SK-N-SH (cell line): ENCODE data around the gene RNF13. TPM values are rescaled to one million over a fixed set of nuclear protein-coding genes. Genes with fewer than 3 reads are reported as not detected.
"Not testable (repeated sequence)": the region's sequence is repeated elsewhere in the genome, so short reads cannot be mapped to it uniquely, and the experiment has no call there.

Source experiments
- CTCF ChIA-PET: fragments of 300-600, 350-600 bp; formaldehyde crosslinking; extraction: SDS; loops from one replicate; lab custom pipeline; 2021; lab: Yijun Ruan, JAX
- POLR2A ChIA-PET: fragments of 350-600 bp; sonication (Branson Sonifier 250); formaldehyde crosslinking; extraction: SDS; loops from one replicate; lab custom pipeline; 2020; ENCODE audit warnings: antibody characterized with exemption, inconsistent platforms; lab: Yijun Ruan, JAX
- DNase-seq: peaks from one replicate; pipeline ENCODE4 v3.0.0; 2012
- H2AFZ ChIP-seq: fragments of 200-600 bp; sonication (generic); 2 replicates; pipeline ENCODE4 v1.8.1; 2016; ENCODE audit warnings: antibody characterized with exemption, mild to moderate bottlenecking, low read depth
- H3F3A ChIP-seq: fragments of 200-600 bp; sonication (generic); replicated peaks from 2 replicates; pipeline ENCODE3; 2016; ENCODE audit warnings: antibody characterized with exemption, mild to moderate bottlenecking; ENCODE audit not compliant: insufficient read depth
- H3K27ac ChIP-seq, 2 experiments: fragments of 200-500 bp in 1 of 2; fragments of 200-600 bp in 1 of 2; sonication (Bioruptor generic) in 1 of 2; sonication (generic), shearing (Covaris generic) in 1 of 2; 2 replicates each; pipeline versions ENCODE4 v1.5.1 to v1.6.1; 2014 to 2016; ENCODE audit warnings: low read depth in 2 of 2, inconsistent platforms in 1 of 2, low read length in 1 of 2, mild to moderate bottlenecking in 1 of 2, mixed read lengths in 1 of 2
- H3K27me3 ChIP-seq: fragments of 200-600 bp; sonication (generic), shearing (Covaris generic); 2 replicates; pipeline ENCODE4 v1.6.1; 2016; ENCODE audit warnings: mixed run types; ENCODE audit not compliant: insufficient read depth
- H3K36me3 ChIP-seq, 2 experiments: fragments of 200-500 bp in 1 of 2; fragments of 200-600 bp in 1 of 2; sonication (Bioruptor generic) in 1 of 2; sonication (generic) in 1 of 2; replicated peaks in 1 of 2; 2 replicates each; pipeline versions ENCODE3 to v1.5.1; 2014 to 2016; ENCODE audit warnings: low read length in 1 of 2, mild to moderate bottlenecking in 1 of 2; ENCODE audit not compliant: insufficient read depth in 2 of 2, control insufficient read depth in 1 of 2
- H3K4me1 ChIP-seq, 2 experiments: fragments of 200-500 bp in 1 of 2; fragments of 200-600 bp in 1 of 2; sonication (Bioruptor generic) in 1 of 2; sonication (generic), shearing (Covaris generic) in 1 of 2; 2 replicates each; pipeline versions ENCODE4 v1.5.1 to v1.6.1; 2014 to 2016; ENCODE audit warnings: low read depth in 1 of 2, low read length in 1 of 2, mixed run types in 1 of 2; ENCODE audit not compliant: insufficient read depth in 2 of 2, control insufficient read depth in 1 of 2
- H3K4me2 ChIP-seq: fragments of 200-600 bp; sonication (generic), shearing (Covaris generic); 2 replicates; pipeline ENCODE4 v1.6.1; 2017; ENCODE audit warnings: mixed run types
- H3K4me3 ChIP-seq, 2 experiments: fragments of 200-500 bp in 1 of 2; fragments of 200-600 bp in 1 of 2; sonication (Bioruptor generic) in 1 of 2; sonication (generic), shearing (Covaris generic) in 1 of 2; 2 replicates each; pipeline versions ENCODE4 v1.5.1 to v1.8.1; 2014 to 2016; ENCODE audit warnings: low read depth in 2 of 2, inconsistent platforms in 1 of 2, low read length in 1 of 2, mild to moderate bottlenecking in 1 of 2, mixed read lengths in 1 of 2, moderate library complexity in 1 of 2
- H3K79me2 ChIP-seq: fragments of 200-600 bp; sonication (generic); 2 replicates; pipeline ENCODE4 v1.8.1; 2017; ENCODE audit warnings: mild to moderate bottlenecking; ENCODE audit not compliant: insufficient read depth
- H3K9ac ChIP-seq: fragments of 200-600 bp; sonication (generic); 2 replicates; pipeline ENCODE4 v1.6.1; 2017; ENCODE audit warnings: mixed run types
- H3K9me2 ChIP-seq: fragments of 200-600 bp; sonication (generic); 2 replicates; pipeline ENCODE4 v1.6.1; 2017; ENCODE audit warnings: mixed run types
- H3K9me3 ChIP-seq: fragments of 200-600 bp; sonication (generic); 2 replicates; pipeline ENCODE4 v1.6.1; 2017; ENCODE audit warnings: mixed run types, mild to moderate bottlenecking, moderate library complexity
- H4K20me1 ChIP-seq: fragments of 200-600 bp; sonication (generic); 2 replicates; pipeline ENCODE4 v1.6.1; 2017; ENCODE audit warnings: mild to moderate bottlenecking, mixed run types; ENCODE audit not compliant: insufficient read depth
- ELF1 ChIP-seq: IDR thresholded peaks from 2 replicates; pipeline ENCODE4 v1.4.0; 2012
- FOSL2 ChIP-seq: IDR thresholded peaks from 2 replicates; pipeline ENCODE4 v1.4.0; 2012; ENCODE audit warnings: low read depth, mild to moderate bottlenecking, moderate library complexity, borderline replicate concordance
- FOXJ3 ChIP-seq: sonication (generic); formaldehyde crosslinking; IDR thresholded peaks from 2 replicates; pipeline ENCODE4 v1.5.1; 2020; ENCODE audit warnings: mild to moderate bottlenecking, missing genetic modification reagents
- GABPA ChIP-seq: IDR thresholded peaks from 2 replicates; pipeline ENCODE4 v1.4.0; 2012; ENCODE audit warnings: low read depth, mild to moderate bottlenecking
- GATA2 ChIP-seq: sonication (generic); formaldehyde crosslinking; IDR thresholded peaks from 2 replicates; pipeline ENCODE4 v1.5.0; 2020; ENCODE audit warnings: mild to moderate bottlenecking, missing genetic modification reagents
- MEF2A ChIP-seq: IDR thresholded peaks from 2 replicates; pipeline ENCODE4 v1.4.0; 2012; ENCODE audit warnings: low read depth, borderline replicate concordance
- NRF1 ChIP-seq: IDR thresholded peaks from 2 replicates; pipeline ENCODE4 v1.6.1; 2012; ENCODE audit warnings: low read depth, mild to moderate bottlenecking, low read length
- POLR2AphosphoS5 ChIP-seq: IDR thresholded peaks from 2 replicates; pipeline ENCODE4 v1.6.1; 2012; ENCODE audit warnings: low read depth, low read length
- RCOR1 ChIP-seq: fragments of 150-350 bp; IDR thresholded peaks from 2 replicates; pipeline ENCODE4 v1.6.1; 2017; ENCODE audit warnings: antibody characterized with exemption, low read length
- RXRA ChIP-seq: IDR thresholded peaks from 2 replicates; pipeline ENCODE4 v1.4.0; 2012; ENCODE audit warnings: low read depth, mild to moderate bottlenecking, borderline replicate concordance
- TCF12 ChIP-seq: IDR thresholded peaks from 2 replicates; pipeline ENCODE4 v1.4.0; 2012
- YY1 ChIP-seq: IDR thresholded peaks from 2 replicates; pipeline ENCODE4 v1.4.0; 2012; ENCODE audit warnings: low read depth, mild to moderate bottlenecking
- WGBS: methylation state at CpG from one replicate; pipeline ENCODE4 v1.1.6; 2017; ENCODE audit warnings: low lambda C conversion rate; 5-methylcytosine and 5-hydroxymethylcytosine counted together
- polyA plus RNA-seq, 3 experiments: library from polyadenylated mRNA; depleted of rRNA; stranded (reverse); fragments of >200 nt; gene quantifications; 2 replicates each; pipeline ENCODE4 v1.2.3, GENCODE V29; 2012
- TF ChIP-seq, protein P1 (sequence below): IDR thresholded peaks from 2 replicates; pipeline ENCODE4; 2012
- TF ChIP-seq, protein P2 (sequence below): IDR thresholded peaks from 2 replicates; pipeline ENCODE4 v1.4.0; 2012; ENCODE audit warnings: low read depth
- TF ChIP-seq, protein P3 (sequence below): fragments of 150-350 bp; IDR thresholded peaks from 2 replicates; pipeline ENCODE4 v1.6.1; 2017; ENCODE audit warnings: antibody characterized with exemption, low read length, low read depth, borderline replicate concordance

RNF13 gene
- polyA plus RNA-seq, 1 of the 3 experiments (the other 2 are of a cell fraction): 14.9 TPM

DNA sequence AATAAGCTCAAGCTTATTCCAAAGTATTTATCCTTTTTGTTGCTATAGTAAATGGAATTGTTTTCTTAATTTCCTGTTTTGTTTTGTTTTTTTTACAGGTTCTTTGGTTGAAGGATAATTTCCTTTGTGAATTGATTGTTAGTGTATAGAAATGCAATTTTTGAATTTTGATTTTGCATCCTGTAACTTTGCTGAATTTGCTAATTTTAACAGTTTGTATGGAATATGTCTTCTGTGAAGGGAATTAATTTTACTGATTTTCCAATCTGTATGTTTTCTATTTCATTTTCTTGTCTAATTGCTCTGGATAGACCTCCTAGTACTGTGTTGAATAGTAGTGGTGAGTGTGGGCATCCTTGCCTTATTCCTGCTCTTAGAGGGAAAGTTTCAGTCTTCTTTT lies 129.4 kb downstream of the RNF13 start:
- Histone ChIP-seq H3K79me2 (peaks cover 7% of the 10 kb centered on the region), H3F3A (peaks cover 8% of the 10 kb centered on the region), H3K27ac (no peak overlapping the region), H3K9me3 (no peaks in the 10 kb centered on the region), H3K9me2 (no peaks in the 10 kb centered on the region), H3K4me1 (no peaks in the 10 kb centered on the region), H3K27me3 (no peaks in the 10 kb centered on the region), H3K4me3 (no peak overlapping the region), H3K36me3 (peaks cover 6 to 47% of the 10 kb centered on the region in 2 experiments), H2AFZ (no peak overlapping the region), H3K4me2 (no peak overlapping the region), H3K9ac (no peak overlapping the region), H4K20me1 (no peaks in the 10 kb centered on the region)
- DNase-seq: no peak
- CTCF ChIA-PET: no interaction called here
- TF ChIP-seq ELF1 (no peak), NRF1 (no peak), YY1 (no peak), POLR2AphosphoS5 (no peak), FOSL2 (no peak), FOXJ3 (CRISPR knock-in tag) (no peak), GABPA (no peak), RCOR1 (no peak), RXRA (no peak), TCF12 (no peak), GATA2 (CRISPR knock-in tag) (no peak), MEF2A (no peak)
- TF ChIP-seq, protein P1, sequence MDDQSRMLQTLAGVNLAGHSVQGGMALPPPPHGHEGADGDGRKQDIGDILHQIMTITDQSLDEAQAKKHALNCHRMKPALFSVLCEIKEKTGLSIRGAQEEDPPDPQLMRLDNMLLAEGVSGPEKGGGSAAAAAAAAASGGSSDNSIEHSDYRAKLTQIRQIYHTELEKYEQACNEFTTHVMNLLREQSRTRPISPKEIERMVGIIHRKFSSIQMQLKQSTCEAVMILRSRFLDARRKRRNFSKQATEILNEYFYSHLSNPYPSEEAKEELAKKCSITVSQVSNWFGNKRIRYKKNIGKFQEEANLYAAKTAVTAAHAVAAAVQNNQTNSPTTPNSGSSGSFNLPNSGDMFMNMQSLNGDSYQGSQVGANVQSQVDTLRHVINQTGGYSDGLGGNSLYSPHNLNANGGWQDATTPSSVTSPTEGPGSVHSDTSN: no peak
- TF ChIP-seq, protein P2, sequence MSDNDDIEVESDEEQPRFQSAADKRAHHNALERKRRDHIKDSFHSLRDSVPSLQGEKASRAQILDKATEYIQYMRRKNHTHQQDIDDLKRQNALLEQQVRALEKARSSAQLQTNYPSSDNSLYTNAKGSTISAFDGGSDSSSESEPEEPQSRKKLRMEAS: no peak
- TF ChIP-seq, protein P3, sequence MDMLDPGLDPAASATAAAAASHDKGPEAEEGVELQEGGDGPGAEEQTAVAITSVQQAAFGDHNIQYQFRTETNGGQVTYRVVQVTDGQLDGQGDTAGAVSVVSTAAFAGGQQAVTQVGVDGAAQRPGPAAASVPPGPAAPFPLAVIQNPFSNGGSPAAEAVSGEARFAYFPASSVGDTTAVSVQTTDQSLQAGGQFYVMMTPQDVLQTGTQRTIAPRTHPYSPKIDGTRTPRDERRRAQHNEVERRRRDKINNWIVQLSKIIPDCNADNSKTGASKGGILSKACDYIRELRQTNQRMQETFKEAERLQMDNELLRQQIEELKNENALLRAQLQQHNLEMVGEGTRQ: no peak
- POLR2A ChIA-PET: no interaction called here

DNA sequence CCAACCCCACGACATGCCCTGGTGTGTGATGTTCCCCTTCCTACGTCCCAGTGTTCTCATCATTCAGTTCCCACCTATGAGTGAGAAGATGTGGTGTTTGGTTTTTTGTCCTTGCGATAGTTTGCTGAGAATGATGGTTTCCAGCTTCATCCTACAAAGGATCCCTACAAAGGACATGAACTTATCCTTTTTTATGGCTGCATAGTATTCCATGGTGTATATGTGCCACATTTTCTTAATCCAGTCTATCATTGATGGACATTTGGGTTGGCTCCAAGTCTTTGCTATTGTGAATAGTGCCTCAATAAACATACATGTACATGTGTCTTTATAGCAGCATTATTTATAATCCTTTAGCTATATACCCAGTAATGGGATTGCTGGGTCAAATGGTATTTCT lies 131.0 kb downstream of the RNF13 start:
- H3K27me3 ChIP-seq, DNase-seq, H3K4me2 ChIP-seq, CTCF ChIA-PET, H2AFZ ChIP-seq, H3K4me3 ChIP-seq, H3K9me3 ChIP-seq, H3K9ac ChIP-seq, H4K20me1 ChIP-seq, H3K27ac ChIP-seq, POLR2A ChIA-PET, H3K4me1 ChIP-seq, H3K9me2 ChIP-seq: not testable (repeated sequence)
- WGBS: 95% methylated on average over 3 of the region's 3 CpGs
- Histone ChIP-seq H3F3A (peaks cover 13% of the 10 kb centered on the region), H3K36me3 (peaks cover 6 to 59% of the 10 kb centered on the region in 2 experiments), H3K79me2 (peaks cover 17% of the 10 kb centered on the region)
